Measurements from ENCODE around the gene CLUH. TPM values are rescaled to one million over a fixed set of nuclear protein-coding genes. Genes with fewer than 3 reads are reported as not detected.

The CLUH gene
- total RNA-seq, 1 donor from 2014 or later: 58.1 TPM

- H3K9me3 ChIP-seq: no peaks in the 10 kb centered on the region
Observed at GRCh38 chr17:2718150-2718938, 6.8 kb upstream of the CLUH start.

GRCh38 chr17:2716649-2717048 lies 5.1 kb upstream of the CLUH start:
- Histone ChIP-seq H3K4me1 (peaks cover 4% of the 10 kb centered on the region in 2 donors), H3K36me3 (no peaks in the 10 kb centered on the region), H3K4me3 (no peak overlapping the region), H3K9me3 (no peaks in the 10 kb centered on the region), H3K27me3 (no peaks in the 10 kb centered on the region), H3K27ac (no peak overlapping the region)
- no peak for TF ChIP-seq CTCF (IDR thresholded peaks at IDR 0.05)
- no peak for DNase-seq (ENCODE audit: low spot score in 2 of 2)
- intact Hi-C loops (cut with DNase I): no loop called here

More at GRCh38 chr17:2718150-2718938, 6.8 kb upstream of the CLUH start:
- no peak for DNase-seq (ENCODE audit: low spot score in 2 of 2)
- no peak overlapping the region for H3K4me3 ChIP-seq
- no peak overlapping the region for H3K27ac ChIP-seq
- no peak for TF ChIP-seq CTCF (IDR thresholded peaks at IDR 0.05)
- H3K27me3 ChIP-seq: no peaks in the 10 kb centered on the region
- intact Hi-C loops (cut with DNase I): no loop called here
- H3K36me3 ChIP-seq: no peaks in the 10 kb centered on the region
- no peaks in the 10 kb centered on the region for H3K4me1 ChIP-seq

- no peaks in the 10 kb centered on the region for H3K27me3 ChIP-seq
- peaks cover 11 to 24% of the 10 kb centered on the region in 2 donors for H3K4me1 ChIP-seq
- DNase-seq (ENCODE audit: low spot score in 2 of 2): no peak
- no peak for TF ChIP-seq CTCF (IDR thresholded peaks at IDR 0.05)
- H3K4me3 ChIP-seq: no peak overlapping the region
- no peaks in the 10 kb centered on the region for H3K36me3 ChIP-seq
- intact Hi-C loops (cut with DNase I): loop anchor here (5.0 kb wide), 2 partner anchors 288 to 322 kb away; no protein-coding TSS in a partner anchor
- H3K27ac ChIP-seq: no peak overlapping the region
- no peaks in the 10 kb centered on the region for H3K9me3 ChIP-seq
Observed at GRCh38 chr17:2713881-2714280, 2.3 kb upstream of the CLUH start.

- H3K4me3 ChIP-seq: peak overlapping the region; percentile 77 to 95
- intact Hi-C loops (cut with DNase I): loop anchor here (5.0 kb wide), 2 partner anchors 290 to 320 kb away; no protein-coding TSS in a partner anchor
- H3K36me3 ChIP-seq: no peaks in the 10 kb centered on the region
- no peaks in the 10 kb centered on the region for H3K27me3 ChIP-seq
- no peak for TF ChIP-seq CTCF (IDR thresholded peaks at IDR 0.05)
- no peak for DNase-seq (ENCODE audit: low spot score in 2 of 2)
- H3K9me3 ChIP-seq: no peaks in the 10 kb centered on the region
- H3K4me1 ChIP-seq: peaks cover 21 to 38% of the 10 kb centered on the region in 2 donors
- peak overlapping the region in 1 of 2 donors; percentile 40 for H3K27ac ChIP-seq
Observed at GRCh38 chr17:2712300-2713043, 908 bp upstream of the CLUH start.

GRCh38 chr17:2710803-2711607 lies 559 bp downstream of the CLUH start:
- Histone ChIP-seq H3K27ac (peak overlapping the region; percentile 56 to 71), H3K4me3 (peak overlapping the region; percentile 77 to 95), H3K27me3 (no peaks in the 10 kb centered on the region), H3K9me3 (no peaks in the 10 kb centered on the region), H3K4me1 (peaks cover 24 to 44% of the 10 kb centered on the region in 2 donors), H3K36me3 (no peaks in the 10 kb centered on the region)
- intact Hi-C loops (cut with DNase I): loop anchor here (1.0 to 5.0 kb wide), 4 partner anchors 118 to 319 kb away; partner anchors contain the start of genes METTL16 and PAFAH1B1
- no peak for TF ChIP-seq CTCF (IDR thresholded peaks at IDR 0.05)
- no peak for DNase-seq (ENCODE audit: low spot score in 2 of 2)

Measured in ascending aorta (tissue), 2 donors.